NCI-H2196 treated with DMSO at 0.1 percent for 48 hours (cell line): ENCODE data around the gene LINC01488.

Experiments used
- DNase-seq: peaks from one replicate; lab custom pipeline; 2025; ENCODE audit not compliant: unreplicated experiment; lab: John Stamatoyannopoulos, UW

Gene LINC01488

DNA sequence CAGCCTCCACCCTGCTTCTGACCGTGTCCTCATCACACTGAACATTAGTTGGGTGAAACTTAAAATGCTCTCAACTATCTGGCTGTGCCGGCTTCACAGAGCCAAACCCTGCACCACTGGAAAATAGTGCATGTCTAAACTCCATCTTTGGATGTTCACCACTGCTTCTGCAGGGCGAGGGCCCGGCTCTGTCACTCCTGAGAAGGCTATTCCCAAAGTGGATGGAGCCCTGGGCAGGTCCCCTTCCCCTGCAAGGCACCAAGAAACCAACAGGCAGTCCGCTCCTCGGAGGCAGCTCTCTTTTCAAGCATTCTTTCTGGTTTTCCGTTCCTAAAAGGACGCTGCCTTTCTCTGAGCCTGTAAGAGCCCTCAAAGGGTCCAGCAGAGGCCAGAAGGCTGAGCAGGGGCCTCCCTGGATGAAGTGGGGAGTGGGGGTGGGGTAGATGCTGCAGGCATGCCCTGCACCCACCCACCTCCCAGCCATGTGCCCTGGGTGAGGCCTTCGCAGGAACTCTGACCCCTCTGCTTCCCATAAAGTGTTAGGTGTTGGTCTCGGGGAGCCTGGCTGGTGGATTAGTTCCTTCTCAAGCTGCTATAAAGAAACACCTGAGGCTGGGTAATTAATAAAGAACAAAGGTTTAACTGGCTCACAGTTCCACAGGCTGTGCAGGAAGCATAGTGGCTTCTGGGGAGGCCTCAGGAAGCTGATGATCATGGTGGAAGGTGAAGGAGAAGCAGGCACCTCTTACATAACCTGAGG, 23.3 kb downstream of the LINC01488 start:
- no peak for DNase-seq

GRCh38 chr11:69508974-69509373, 27.5 kb downstream of the LINC01488 start:
- no peak for DNase-seq

DNA sequence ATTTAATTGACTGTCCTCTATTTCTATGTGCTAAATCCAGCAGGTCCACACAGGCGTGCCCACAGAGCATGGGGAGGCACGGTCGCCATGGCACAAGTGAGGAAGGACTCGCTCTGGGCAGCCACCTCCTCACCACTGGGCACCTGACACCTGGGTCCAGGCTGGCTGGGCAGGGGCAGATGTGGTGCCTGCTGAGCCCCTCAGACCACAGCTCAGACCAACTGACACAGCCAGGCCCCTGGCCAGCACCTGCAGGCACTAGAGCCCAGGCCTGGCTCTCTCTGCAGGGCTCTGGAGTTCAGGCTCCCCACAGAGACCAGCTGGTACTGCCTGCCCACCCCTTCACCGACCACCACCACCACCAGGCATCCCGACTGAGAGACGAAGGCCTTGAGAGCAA, 27.9 kb downstream of the LINC01488 start:
- no peak for DNase-seq

DNA sequence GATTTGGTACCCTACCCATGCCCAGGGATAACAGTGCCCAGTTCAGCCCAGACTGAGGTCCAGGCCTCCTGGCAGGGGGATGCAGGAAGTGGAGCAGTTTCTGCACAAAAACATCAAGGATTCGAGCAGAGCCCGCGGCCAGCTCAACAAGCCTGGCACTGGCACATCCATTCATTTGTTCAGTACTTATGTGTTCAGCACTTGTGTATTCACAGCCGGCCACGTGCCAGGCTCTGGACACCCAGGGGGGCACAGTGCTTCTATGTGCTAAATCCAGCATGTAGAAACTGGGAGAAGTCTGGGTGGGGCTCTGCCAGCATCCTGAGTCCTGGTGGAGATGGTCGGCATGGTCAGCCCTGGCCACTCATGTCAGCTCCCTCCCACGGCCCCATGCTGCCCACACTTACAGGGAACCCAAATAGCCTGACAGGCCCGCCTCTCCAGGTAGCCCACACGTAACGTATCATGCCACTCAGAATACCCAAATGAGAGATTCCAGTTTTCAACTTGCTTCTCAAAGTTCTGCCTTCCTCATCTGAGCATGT, 28.5 kb downstream of the LINC01488 start:
- DNase-seq: no peak

DNA sequence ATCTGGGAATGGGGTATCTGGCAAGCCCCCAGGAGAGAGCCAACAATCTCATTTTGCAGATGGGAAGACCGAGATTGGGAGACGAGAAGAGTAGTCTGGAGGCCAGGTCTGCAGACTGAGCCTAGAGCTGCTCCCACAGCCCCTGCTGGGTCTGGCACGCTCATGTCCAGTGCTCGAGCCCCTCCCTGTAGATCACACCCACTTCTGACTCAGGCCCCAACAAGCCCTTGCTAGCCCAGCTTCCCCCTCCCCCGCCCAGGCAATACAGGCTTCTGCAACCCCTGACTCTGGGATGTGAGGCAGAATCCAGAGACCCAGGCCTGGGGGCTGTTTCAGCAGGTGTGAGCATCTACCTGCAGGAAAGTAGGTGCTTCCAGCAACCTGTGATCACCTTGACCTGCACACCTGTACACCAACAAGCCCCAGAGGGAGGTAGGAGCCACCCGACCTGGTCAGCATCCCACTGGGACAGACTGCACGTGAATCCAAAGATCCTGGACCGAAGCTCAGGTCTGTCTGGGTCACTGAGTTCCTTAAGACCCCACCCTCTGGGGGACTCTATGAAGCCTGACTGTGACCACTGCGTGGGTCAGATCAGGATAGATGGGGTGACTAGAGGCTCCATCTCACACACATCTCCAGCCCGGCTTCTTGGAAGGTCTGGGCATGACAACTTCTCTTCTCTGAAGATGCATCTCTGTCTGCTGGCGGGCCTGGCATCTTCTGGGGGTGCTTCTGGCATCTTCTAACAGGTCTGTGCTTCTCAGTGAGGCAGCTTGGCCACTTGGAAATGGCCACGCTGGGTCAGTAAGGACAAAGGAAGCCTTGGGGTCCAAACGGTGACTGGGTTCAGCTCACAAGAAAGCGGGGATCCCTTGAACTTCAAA, 29.3 kb downstream of the LINC01488 start:
- no peak for DNase-seq

DNA sequence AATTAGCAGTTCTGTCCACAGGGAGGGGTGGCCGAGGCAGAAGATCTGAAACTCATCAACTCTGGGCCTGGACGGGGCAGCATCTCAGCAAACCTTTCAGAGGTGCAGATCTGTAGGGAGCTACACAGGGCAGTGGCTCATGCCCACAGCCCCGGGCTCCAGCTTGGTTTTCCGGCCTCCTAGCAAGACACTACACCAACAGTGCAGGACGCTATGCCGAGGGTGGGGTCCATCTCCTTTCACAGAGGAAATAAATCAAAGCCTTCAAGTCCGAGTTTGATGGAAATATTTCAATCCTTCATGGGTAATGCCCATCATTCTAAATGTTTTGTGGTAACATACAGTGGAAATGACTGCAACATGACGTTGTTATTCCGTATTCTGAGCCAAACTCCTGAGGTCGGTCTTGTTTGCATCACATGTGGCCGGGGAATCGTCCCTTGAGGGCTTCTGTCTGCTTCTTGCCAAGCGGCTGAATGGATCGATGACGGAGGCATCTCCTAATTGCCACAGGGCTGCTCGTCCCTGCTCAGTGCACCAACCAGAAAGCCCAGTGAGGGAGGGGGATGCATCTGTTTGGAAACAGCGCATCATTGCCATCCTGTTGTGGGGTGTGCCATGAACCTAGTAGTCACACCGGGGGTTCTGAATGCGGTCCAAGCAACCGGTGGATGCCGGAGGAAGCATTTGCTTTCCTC, 30.0 kb downstream of the LINC01488 start:
- no peak for DNase-seq

GRCh38 chr11:69512136-69512535, 30.7 kb downstream of the LINC01488 start:
- DNase-seq: no peak

DNA sequence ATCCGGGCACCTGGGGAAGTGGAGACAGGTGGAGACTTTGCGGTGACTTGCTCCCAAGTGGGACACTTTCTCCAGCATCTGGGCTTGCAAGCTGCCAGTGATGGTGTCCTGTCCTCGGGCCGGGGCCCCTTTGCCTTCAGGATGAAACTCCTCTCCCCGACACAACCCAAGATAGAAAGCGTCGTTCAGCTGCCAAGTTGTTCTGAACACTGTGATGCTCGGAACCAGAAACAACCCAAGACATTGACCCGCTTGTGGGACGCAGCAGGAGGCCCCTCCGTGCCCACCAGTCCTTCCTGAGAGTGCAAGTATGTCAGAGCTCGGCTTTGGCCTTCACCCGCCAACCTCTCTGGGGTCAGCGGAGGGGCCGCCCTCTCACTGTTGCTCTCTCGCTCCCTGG, 31.3 kb downstream of the LINC01488 start:
- no peak for DNase-seq

DNA sequence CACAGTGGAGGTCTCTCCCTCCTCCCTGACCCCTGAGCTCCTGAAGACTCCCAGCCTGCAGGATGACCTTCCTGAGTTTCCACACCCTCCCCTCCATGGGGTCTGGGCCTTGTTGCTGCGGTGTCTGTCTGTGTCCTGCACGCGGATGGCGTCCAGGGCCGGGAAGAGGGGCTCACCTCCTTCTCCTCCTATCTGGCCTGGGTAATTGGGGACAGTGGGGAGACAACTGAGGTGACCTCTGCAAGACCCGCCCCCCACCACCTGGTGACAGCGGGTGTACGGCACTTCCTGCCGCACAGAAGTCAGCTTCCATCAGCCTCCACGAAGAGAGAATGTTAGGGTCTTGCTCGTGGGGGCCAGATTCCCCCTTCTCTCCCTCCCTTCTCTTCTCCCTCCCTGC, 31.7 kb downstream of the LINC01488 start:
- no peak for DNase-seq

DNA sequence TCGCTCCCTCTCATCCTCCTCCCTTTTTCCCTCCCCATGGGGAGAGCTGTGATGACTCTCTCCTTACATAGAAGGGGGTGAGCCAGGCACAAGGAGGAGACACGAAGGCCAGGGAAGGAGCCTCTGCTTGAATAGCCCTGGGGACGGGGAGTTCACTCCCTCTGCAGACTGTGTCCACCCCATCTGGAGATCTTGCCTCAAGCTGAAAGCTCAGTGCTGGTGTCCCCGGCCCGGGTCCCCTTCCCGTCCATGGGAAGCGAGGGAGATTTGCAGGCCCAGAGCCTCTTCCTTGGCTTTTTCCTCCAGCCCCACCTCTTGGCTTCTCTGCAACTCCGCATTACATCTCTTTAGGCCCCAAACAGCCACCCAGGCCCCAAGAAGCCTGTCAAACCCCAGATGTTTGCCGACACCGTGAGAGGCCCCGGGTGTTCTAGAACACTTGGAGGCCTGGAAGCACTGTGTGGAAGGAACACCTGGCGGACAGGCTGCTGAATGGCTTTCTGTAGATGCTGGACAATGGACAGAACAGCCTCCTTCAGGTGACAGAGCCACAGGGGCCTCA, 32.3 kb downstream of the LINC01488 start:
- no peak for DNase-seq

- no peak for DNase-seq
Observed at GRCh38 chr11:69514771-69515170, 33.3 kb downstream of the LINC01488 start.

GRCh38 chr11:69515271-69516245, 34.1 kb downstream of the LINC01488 start:
- no peak for DNase-seq

- no peak for DNase-seq
Observed at GRCh38 chr11:69516526-69516925, 35.1 kb downstream of the LINC01488 start.

DNA sequence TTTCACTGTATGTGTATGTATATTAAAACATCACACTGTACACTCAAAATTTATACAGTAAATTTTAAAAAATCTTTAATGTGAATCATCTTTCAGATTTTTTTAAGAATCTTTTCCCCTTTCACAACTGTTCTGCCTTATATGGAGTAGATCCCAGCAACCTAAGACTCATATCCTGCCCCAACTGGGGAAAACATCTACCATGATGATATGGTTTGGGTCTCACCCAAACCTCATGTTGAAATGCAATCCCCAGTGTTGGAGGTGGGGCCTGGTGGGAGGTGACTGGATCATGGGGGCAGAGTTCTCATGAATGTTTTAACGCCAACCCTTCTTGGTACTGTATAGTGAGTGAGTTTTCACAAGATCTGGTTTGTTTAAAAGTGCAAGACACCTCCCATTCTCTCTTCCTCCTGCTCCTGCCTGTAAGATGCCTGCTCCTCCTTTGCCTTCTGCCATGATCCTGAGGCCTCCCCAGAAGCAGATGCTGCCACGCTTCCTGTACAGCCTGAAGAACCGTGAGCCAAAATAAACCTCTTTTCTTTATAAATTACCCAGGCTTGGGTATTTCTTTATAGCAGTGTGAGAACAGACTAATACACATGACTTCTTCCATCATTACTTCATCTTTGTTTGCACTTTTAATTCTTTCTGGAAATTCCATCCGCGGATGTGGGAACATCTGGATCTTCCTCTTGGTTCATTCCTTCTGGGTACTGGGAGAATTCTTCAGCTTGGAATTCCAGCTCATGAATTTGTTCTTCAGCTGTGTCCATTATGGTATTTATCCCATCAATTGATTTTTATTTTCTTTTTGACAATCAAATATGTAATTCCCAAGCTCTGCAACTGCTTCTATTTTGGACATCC, 36.9 kb downstream of the LINC01488 start:
- DNase-seq: no peak

DNA sequence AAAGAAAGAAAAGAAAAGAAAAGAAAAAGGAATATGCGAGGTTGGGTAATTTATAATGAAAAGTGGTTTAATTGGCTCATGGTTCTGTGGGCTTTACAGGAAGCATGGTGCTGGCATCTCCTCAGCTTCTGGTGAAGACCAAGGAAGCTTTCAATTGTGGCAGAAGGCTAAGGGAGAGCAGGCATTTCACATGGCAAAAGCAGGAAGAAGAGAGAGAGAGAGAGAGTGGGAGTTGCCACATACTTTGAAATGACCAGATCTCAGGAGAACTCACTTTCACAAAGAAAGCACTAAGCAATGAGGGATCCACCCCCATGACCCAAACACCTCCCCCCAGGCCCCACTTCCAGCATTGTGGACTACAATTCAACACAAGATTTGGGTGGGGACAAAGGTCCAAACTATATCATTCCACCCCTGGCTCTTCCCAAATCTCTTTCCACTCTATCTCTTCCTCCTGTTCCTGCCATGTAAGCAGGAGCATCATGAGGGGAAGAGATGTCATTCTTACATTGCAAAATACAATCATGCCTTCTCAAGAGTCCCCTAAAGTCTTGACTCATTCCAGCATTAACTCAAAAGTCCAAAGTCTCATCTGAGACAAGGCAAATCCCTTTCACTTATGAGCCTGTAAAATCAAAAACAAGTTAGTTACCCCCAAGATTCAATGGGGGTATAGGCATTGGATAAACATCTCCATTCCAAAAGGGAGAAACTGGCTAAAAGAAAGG, 38.9 kb downstream of the LINC01488 start:
- DNase-seq: no peak

DNA sequence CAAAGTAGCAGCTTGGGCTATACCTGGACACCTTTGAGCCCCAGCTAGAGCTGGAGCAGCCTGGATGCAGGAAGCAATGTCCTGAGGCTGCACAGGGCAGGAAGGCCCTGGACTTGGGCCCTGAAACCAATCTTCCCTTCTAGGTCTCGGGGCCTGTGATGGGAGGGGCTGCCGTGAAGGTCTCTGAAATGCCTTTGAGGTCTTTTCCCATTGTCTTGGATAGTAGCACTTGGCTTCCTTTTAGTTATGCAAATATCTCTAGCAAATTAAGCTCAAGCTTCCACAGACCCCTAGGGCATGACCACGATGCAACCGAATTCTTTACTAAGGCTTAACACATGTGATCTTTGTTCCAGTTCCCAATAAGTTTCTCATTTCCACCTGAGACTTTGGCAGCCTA, 40.0 kb downstream of the LINC01488 start:
- no peak for DNase-seq

- no peak for DNase-seq
Observed at GRCh38 chr11:69523453-69523852, 42.0 kb downstream of the LINC01488 start.

DNA sequence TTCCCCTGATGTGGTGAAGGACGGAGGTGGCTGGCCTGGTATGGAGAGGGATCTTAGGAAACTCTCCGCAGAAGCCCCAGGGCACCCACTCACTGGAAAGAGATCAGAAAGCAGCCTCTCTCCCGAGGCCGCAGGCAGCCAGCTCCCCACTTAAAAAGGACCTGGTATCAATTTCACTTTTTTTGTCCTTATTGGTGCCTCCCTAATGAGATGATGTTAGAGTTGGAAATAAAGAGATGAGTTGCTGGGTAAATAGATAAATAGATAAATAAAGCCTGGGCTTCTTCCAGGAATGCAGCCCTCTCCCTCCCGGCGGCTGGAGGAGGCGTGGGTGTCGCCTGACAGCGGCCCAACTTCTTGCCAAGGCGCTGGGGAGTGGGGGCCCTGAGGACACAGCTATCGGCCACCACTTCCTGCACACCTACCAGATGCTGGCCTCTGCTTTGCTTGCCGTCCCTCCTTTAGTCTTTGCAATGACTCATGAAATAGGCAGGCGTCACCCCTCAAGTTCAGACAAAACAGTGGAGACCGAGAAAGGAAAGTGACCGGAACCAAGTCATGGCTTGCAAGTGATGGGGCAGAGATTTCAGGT, 42.9 kb downstream of the LINC01488 start:
- DNase-seq: no peak
